LNCAP (cell line): Measurements from ENCODE around the gene FTO.

Experiments
- CTCF ChIP-seq: fragments of 450-650 bp; IDR thresholded peaks from 2 replicates; pipeline ENCODE4 v1.5.1; 2017; ENCODE audit warnings: mild to moderate bottlenecking

FTO gene

DNA sequence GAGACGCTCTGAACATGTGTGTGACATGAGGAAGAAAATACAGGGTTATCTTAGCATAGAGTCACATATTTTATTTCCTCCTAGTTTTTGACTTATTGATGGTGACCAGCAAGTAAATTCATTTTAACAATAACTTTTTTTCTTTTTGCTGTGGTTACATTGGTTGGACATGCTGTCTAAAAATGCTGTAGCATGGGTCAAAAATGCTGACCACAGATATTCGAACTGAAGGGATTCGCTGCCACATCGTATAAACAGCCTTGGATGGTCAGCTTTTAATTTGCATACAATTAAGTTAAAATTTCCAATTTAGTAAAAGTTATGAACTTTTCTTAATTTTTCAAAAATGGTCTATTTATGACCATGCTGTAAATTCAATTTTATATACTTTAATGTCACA, 30.8 kb upstream of the FTO start:
- TF ChIP-seq CTCF: no peak

DNA sequence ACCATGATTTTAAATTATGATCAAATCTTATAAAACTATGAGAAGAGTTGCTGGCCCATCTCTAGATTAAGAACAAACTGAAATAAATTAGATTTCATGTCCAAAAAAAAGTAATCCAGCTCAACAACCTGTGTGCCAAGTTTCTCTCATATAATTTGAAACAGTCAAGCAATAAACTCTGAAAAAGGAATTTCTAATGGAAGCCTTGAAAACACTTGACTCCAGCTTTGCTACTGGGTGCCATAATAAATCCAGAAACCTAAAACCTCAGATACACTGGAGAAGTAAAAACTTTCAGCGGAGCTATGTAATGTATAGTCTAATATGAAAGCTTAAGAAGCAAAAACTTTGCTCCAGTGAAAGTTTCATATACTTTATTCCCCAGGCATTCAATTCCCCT, 25.8 kb upstream of the FTO start:
- TF ChIP-seq CTCF: no peak

- TF ChIP-seq CTCF: no peak
Measured at GRCh38 chr16:53678756-53679343, 25.1 kb upstream of the FTO start.

GRCh38 chr16:53680756-53681155, 23.2 kb upstream of the FTO start:
- no peak for TF ChIP-seq CTCF

GRCh38 chr16:53681354-53681753, 22.6 kb upstream of the FTO start:
- TF ChIP-seq CTCF: no peak

DNA sequence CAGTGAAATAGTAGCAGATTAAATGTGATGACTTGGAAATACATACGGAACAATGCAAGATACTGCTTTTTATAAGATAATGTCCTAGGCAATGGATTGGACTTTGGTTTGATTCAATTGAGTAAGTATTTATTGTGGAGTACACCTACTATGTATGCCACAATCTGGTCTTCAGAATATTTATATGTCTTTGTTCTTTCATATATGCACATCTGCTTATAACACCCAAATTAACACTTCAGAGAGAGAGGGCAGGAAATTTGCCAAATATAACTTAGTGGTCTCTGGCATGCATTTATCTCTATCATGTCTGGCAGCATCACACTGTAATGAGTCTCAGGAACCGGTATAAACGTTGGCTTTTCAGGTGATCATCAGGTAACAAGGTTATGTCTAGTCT, 17.2 kb upstream of the FTO start:
- no peak for TF ChIP-seq CTCF

DNA sequence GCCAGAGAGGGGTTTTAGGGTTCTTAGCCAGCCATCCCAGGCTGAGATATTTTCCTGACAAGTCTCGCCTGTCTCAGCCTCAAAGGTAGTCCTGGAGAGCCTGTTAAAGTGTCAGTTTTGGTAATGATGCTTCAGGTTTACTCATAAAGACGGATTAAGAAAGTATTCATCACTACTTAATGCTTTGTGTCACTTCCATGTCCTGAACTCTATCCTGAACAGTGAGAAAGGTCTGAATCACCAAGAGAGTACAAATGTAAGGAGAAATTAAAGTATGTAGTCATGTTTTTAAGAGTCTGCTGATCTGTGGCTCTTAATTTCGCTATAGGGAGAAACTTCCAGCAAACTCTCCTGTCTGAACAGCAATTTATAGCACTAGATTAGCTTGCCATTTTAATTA, 14.3 kb upstream of the FTO start:
- TF ChIP-seq CTCF: no peak

DNA sequence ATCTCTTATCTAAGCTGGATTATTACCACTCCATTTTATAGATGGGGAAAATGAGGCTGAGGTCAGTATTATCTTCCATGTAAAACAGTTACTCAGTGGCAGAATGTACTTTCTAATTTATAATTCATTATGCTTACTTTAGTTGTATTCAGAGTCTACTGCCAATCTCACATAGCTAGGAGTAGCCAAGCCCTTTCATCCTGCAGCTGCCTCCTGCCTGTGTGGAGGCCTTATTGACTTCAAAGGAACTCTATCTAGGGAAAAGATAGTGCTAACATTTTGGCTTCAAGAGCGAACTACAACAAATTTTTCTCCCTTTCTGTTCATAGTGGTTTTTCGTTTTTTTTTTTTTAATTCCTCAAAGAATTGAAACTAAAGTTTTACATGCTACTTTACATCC, 13.2 kb upstream of the FTO start:
- TF ChIP-seq CTCF: no peak
